HCT116 (cell line): Measurements from ENCODE around the gene ATXN7L1. TPM values are rescaled to one million over a fixed set of nuclear protein-coding genes. Genes with fewer than 3 reads are reported as not detected.

ENCODE experiments used
- ATAC-seq: fragments of 200-7000 bp; cut with Tn5 transposase; 2 replicates; pipeline ENCODE4 v1.9.1; 2020; ENCODE audit warnings: mild to moderate bottlenecking, moderate library complexity
- BruUV-seq: library from RNA; stranded (reverse); fragments of 400-500 nt; replicated peaks from 2 replicates; lab custom pipeline; 2021; lab: Mats Ljungman, UMichigan
- CTCF ChIA-PET: fragments of 300-600 bp; sonication (Branson Sonifier 250); formaldehyde crosslinking; loops from one replicate; lab custom pipeline; 2021; ENCODE audit warnings: antibody characterized with exemption; lab: Charles Lee
- POLR2A ChIA-PET: fragments of 300-600, 350-600 bp; sonication (Branson Sonifier 250); formaldehyde crosslinking; loops from one replicate; lab custom pipeline; 2021; ENCODE audit warnings: antibody characterized with exemption; lab: Charles Lee
- RAD21 ChIA-PET, 2 experiments: fragments of 300-600 bp; sonication (Branson Sonifier 250); formaldehyde crosslinking; loops; one replicate each; lab custom pipeline; 2023; ENCODE audit warnings: low total read pairs in 2 of 2; ENCODE audit not compliant: uncharacterized antibody in 2 of 2, unreplicated experiment in 2 of 2, low non-redundant PET in 1 of 2; lab: Charles Lee
- DNase-seq: peaks from one replicate; pipeline ENCODE4 v3.0.0-alpha.2; 2010; ENCODE audit warnings: low read depth, low spot score
- H2AFZ ChIP-seq: fragments of 200-600 bp; shearing (Covaris generic), sonication (generic); 2 replicates; pipeline ENCODE4 v1.6.1; 2017; ENCODE audit warnings: low read depth, mixed run types, mixed read lengths, antibody characterized with exemption, low read length; ENCODE audit not compliant: poor library complexity, severe bottlenecking
- H3K27ac ChIP-seq: 2 replicates; pipeline ENCODE4 v1.5.1; 2012; ENCODE audit warnings: low read depth, low read length
- H3K27me3 ChIP-seq: fragments of 200-600 bp; sonication (generic); 2 replicates; pipeline ENCODE4 v1.6.1; 2016; ENCODE audit warnings: mixed run types, low read length, mixed read lengths; ENCODE audit not compliant: insufficient read depth
- H3K36me3 ChIP-seq, 2 experiments: fragments of 200-500 bp in 1 of 2; fragments of 200-600 bp in 1 of 2; sonication (Bioruptor generic) in 1 of 2; sonication (generic) in 1 of 2; 2 replicates each; pipeline versions ENCODE4 v1.5.1 to v1.6.1; 2014 to 2016; ENCODE audit warnings: low read length in 2 of 2, inconsistent platforms in 1 of 2, mixed read lengths in 1 of 2, mixed run types in 1 of 2; ENCODE audit not compliant: insufficient read depth in 2 of 2, control insufficient read depth in 1 of 2
- H3K4me1 ChIP-seq, 2 experiments: fragments of 200-600 bp in 1 of 2; sonication (generic) in 1 of 2; 2 replicates each; pipeline versions ENCODE4 v1.5.1 to v1.6.1; 2012 to 2017; ENCODE audit warnings: low read length in 2 of 2, inconsistent platforms in 1 of 2, mild to moderate bottlenecking in 1 of 2, mixed read lengths in 1 of 2, mixed run types in 1 of 2, moderate library complexity in 1 of 2; ENCODE audit not compliant: insufficient read depth in 2 of 2, control insufficient read depth in 1 of 2
- H3K4me2 ChIP-seq: fragments of 200-600 bp; sonication (generic); 2 replicates; pipeline ENCODE4 v1.6.1; 2017; ENCODE audit warnings: mixed run types, low read length, mixed read lengths
- H3K4me3 ChIP-seq, 2 experiments: fragments of 200-600 bp in 1 of 2; sonication (generic) in 1 of 2; replicated peaks in 1 of 2; 2 replicates each; pipeline ENCODE4 v1.5.1; 2011 to 2016; ENCODE audit warnings: low read length in 2 of 2, control low read depth in 1 of 2, low read depth in 1 of 2, mild to moderate bottlenecking in 1 of 2, mixed read lengths in 1 of 2, mixed run types in 1 of 2
- H3K79me2 ChIP-seq: fragments of 200-600 bp; sonication (generic); 2 replicates; pipeline ENCODE4 v1.6.1; 2017; ENCODE audit warnings: mild to moderate bottlenecking, mixed run types, low read length, moderate library complexity, mixed read lengths; ENCODE audit not compliant: insufficient read depth
- H3K9ac ChIP-seq: fragments of 200-600 bp; sonication (generic); 2 replicates; pipeline ENCODE4 v1.6.1; 2016; ENCODE audit warnings: low read length, mixed read lengths
- H3K9me2 ChIP-seq: fragments of 200-600 bp; sonication (generic), shearing (Covaris generic); 2 replicates; pipeline ENCODE4 v1.6.1; 2017; ENCODE audit warnings: mixed run types, mild to moderate bottlenecking, moderate library complexity; ENCODE audit not compliant: insufficient read depth
- H3K9me3 ChIP-seq, 2 experiments: fragments of 200-500 bp in 1 of 2; fragments of 200-600 bp in 1 of 2; sonication (Bioruptor generic) in 1 of 2; sonication (generic) in 1 of 2; 2 replicates each; pipeline ENCODE4 v1.6.1; 2014 to 2017; ENCODE audit warnings: low read length in 2 of 2, mixed read lengths in 2 of 2, inconsistent platforms in 1 of 2, low read depth in 1 of 2, mild to moderate bottlenecking in 1 of 2, mixed run types in 1 of 2, moderate library complexity in 1 of 2; ENCODE audit not compliant: control insufficient read depth in 1 of 2, insufficient read depth in 1 of 2
- H4K20me1 ChIP-seq: fragments of 200-600 bp; sonication (generic), shearing (Covaris generic); 2 replicates; pipeline ENCODE4 v1.6.1; 2017; ENCODE audit warnings: mixed run types, mild to moderate bottlenecking, moderate library complexity; ENCODE audit not compliant: insufficient read depth
- ATF3 ChIP-seq: IDR thresholded peaks from 2 replicates; pipeline ENCODE4 v1.6.1; 2012
- CBX3 ChIP-seq: IDR thresholded peaks from 2 replicates; pipeline ENCODE4 v1.6.1; 2012; ENCODE audit warnings: low read depth
- CTCF ChIP-seq, 3 experiments: fragments of 200-600 bp in 1 of 3; sonication (generic) in 1 of 3; IDR thresholded peaks in 2 of 3; conservative IDR thresholded peaks in 1 of 3; 2 replicates each; pipeline ENCODE4 v1.5.1; 2012 to 2017; ENCODE audit warnings: low read depth in 2 of 3, low read length in 2 of 3, antibody characterized with exemption in 1 of 3, borderline replicate concordance in 1 of 3, control low read depth in 1 of 3, mild to moderate bottlenecking in 1 of 3, mixed read lengths in 1 of 3, mixed run types in 1 of 3, moderate library complexity in 1 of 3; ENCODE audit not compliant: insufficient read depth in 1 of 3
- EGR1 ChIP-seq: IDR thresholded peaks from 2 replicates; pipeline ENCODE4 v1.6.1; 2012; ENCODE audit warnings: low read depth
- ELF1 ChIP-seq: IDR thresholded peaks from 2 replicates; pipeline ENCODE4 v1.6.1; 2012; ENCODE audit warnings: low read depth, borderline replicate concordance
- EZH2phosphoT487 ChIP-seq: fragments of 200-600 bp; IDR thresholded peaks from 2 replicates; pipeline ENCODE4 v1.6.1; 2018; ENCODE audit warnings: antibody characterized with exemption, borderline replicate concordance
- JUND ChIP-seq: IDR thresholded peaks from 2 replicates; pipeline ENCODE4 v1.6.1; 2012
- MAX ChIP-seq: IDR thresholded peaks from 2 replicates; pipeline ENCODE4 v1.6.1; 2012
- POLR2A ChIP-seq: IDR thresholded peaks from 2 replicates; pipeline ENCODE4 v1.7.0; 2011; ENCODE audit warnings: borderline replicate concordance; ENCODE audit not compliant: insufficient read depth, insufficient read length; ENCODE audit errors: extremely low read depth
- SIN3A ChIP-seq: IDR thresholded peaks from 2 replicates; pipeline ENCODE4 v1.6.1; 2012; ENCODE audit warnings: low read depth
- SRF ChIP-seq: IDR thresholded peaks from 2 replicates; pipeline ENCODE4 v1.6.1; 2012; ENCODE audit warnings: low read depth
- TCF7L2 ChIP-seq: IDR thresholded peaks from 2 replicates; pipeline ENCODE4 v1.7.0; 2011; ENCODE audit warnings: borderline replicate concordance, inconsistent platforms; ENCODE audit not compliant: insufficient read depth, insufficient read length; ENCODE audit errors: extremely low read depth
- ZFX ChIP-seq: fragments of 450-650 bp; IDR thresholded peaks from 2 replicates; pipeline ENCODE4 v1.6.1; 2017
- intact Hi-C: fragments of 100-400 bp; cut with micrococcal nuclease; formaldehyde crosslinking; loops from 2 replicates; pipeline ENCODE4 v1.10.0; 2022
- total RNA-seq: library from RNA; stranded (reverse); gene quantifications from one replicate; pipeline ENCODE4 v1.2.1, GENCODE V29; 2021; ENCODE audit not compliant: unreplicated experiment

Gene ATXN7L1
- total RNA-seq, 1 experiment from 2014 or later, result 11.5 TPM

GRCh38 chr7:105703207-105703930 lies 173.0 kb downstream of the ATXN7L1 start:
- Histone ChIP-seq H2AFZ (no peak overlapping the region), H3K9me3 (no peaks in the 10 kb centered on the region), H3K9ac (no peak overlapping the region), H3K4me2 (no peak overlapping the region), H3K4me3 (no peak overlapping the region), H3K79me2 (no peaks in the 10 kb centered on the region), H4K20me1 (no peaks in the 10 kb centered on the region), H3K27me3 (no peaks in the 10 kb centered on the region), H3K36me3 (no peaks in the 10 kb centered on the region), H3K4me1 (no peaks in the 10 kb centered on the region), H3K27ac (no peak overlapping the region), H3K9me2 (no peaks in the 10 kb centered on the region)
- DNase-seq, result no peak
- TF ChIP-seq EGR1, result no peak
- TF ChIP-seq TCF7L2, result no peak
- TF ChIP-seq CTCF (IDR thresholded peaks at IDR 0.05 in 2 of 3, conservative IDR thresholded peaks at IDR 0.05 in 1 of 3; ENCODE audit: borderline replicate concordance in 1 of 3, insufficient read depth in 1 of 3, low read depth in 2 of 3, low read length in 2 of 3), result no peak
- TF ChIP-seq SIN3A, result no peak
- no peak for TF ChIP-seq JUND
- TF ChIP-seq SRF, result no peak
- no peak for TF ChIP-seq ELF1
- TF ChIP-seq CBX3, result no peak
- no peak for TF ChIP-seq ZFX
- no peak for TF ChIP-seq EZH2phosphoT487
- no peak for TF ChIP-seq MAX
- no peak for TF ChIP-seq ATF3
- TF ChIP-seq POLR2A, result no peak
- no peak for ATAC-seq
- CTCF ChIA-PET, result no interaction called here
- RAD21 ChIA-PET, result no interaction called here
- BruUV-seq, result no TSS peak
- intact Hi-C loops, result no loop called here
- POLR2A ChIA-PET, result no interaction called here
